ENCODE measurements around the gene KIF6. TPM values are rescaled to one million over a fixed set of nuclear protein-coding genes. Genes with fewer than 3 reads are reported as not detected.

The KIF6 gene
- total and polyA plus RNA-seq, 2 of the 8 experiments (the other 6 are each of a cell fraction or from before 2014, with no cell fraction given), result 0.53 to 0.65 TPM

DNA sequence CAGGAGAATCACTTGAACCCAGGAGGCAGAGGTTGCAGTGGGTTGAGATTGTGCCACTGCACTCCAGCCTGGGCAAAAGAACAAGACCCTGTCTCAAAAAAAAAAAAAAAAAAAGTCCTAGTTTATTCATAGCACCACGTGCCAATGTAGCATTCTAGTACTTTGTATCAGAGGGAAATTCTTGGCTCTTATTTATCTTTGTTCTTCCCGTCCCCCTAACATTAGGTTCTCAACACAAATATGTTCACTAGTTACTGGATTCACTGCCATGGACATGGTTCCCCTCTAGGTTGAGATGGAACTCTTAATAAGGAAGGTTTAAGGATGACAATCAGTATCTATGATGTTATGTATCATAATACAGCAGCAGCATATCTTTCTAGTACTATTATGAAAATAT lies 178.5 kb downstream of the KIF6 start:
- H3K4me3 ChIP-seq (ENCODE audit: extremely low read depth in 1 of 4, insufficient read depth in 2 of 4, low read depth in 3 of 4, low read length in 4 of 4), result no peak overlapping the region
- H3K79me2 ChIP-seq (ENCODE audit: control insufficient read depth in 1 of 2, insufficient read depth in 2 of 2, low read length in 2 of 2), result no peaks in the 10 kb centered on the region
- H2AFZ ChIP-seq (ENCODE audit: low read length), result no peak overlapping the region
- no peak overlapping the region for H3K56ac ChIP-seq (replicated peaks; ENCODE audit: insufficient read length, low read depth, low read length)
- H3K36me3 ChIP-seq (ENCODE audit: control insufficient read depth in 2 of 4, insufficient read depth in 4 of 4, low read length in 3 of 4), result no peaks in the 10 kb centered on the region
- H2BK12ac ChIP-seq (ENCODE audit: low read depth, low read length), result no peak overlapping the region
- FAIRE-seq (no peak), DNase-seq (ENCODE audit: low read depth in 1 of 2, low spot score in 2 of 2) (no peak)
- no peak overlapping the region for H4K8ac ChIP-seq (ENCODE audit: extremely low read depth, insufficient read depth, low read length)
- ChIA-PET CTCF (ENCODE audit: partially characterized antibody) (interaction anchor here (0.9 kb wide), 1 partner anchor 94 kb away, joined by 3 read pairs; no protein-coding TSS in a partner anchor), POLR2A (ENCODE audit: partially characterized antibody) (no interaction called here)
- H2BK20ac ChIP-seq (ENCODE audit: low read length), result no peak overlapping the region
- H3K4me2 ChIP-seq (ENCODE audit: insufficient read depth in 1 of 2, low read depth in 2 of 2, low read length in 2 of 2), result no peak overlapping the region
- H4K5ac ChIP-seq (ENCODE audit: insufficient read length, low read depth, low read length), result no peak overlapping the region
- no peaks in the 10 kb centered on the region for H3K23me2 ChIP-seq (ENCODE audit: low read depth, low read length)
- WGBS, 2 experiments (ENCODE audit: extremely low coverage in 1 of 2, insufficient coverage in 1 of 2, insufficient read length in 1 of 2, insufficient replicate concordance in 2 of 2, low coverage in 1 of 2, low lambda C conversion rate in 2 of 2, missing lambda C conversion rate in 1 of 2), result 91% methylated on average over 2 of the region's 2 CpGs; no CpG with 5 or more reads in 1 of the 2 experiments
- no peak overlapping the region for H3K18ac ChIP-seq (ENCODE audit: extremely low read depth, low read length)
- H3K9ac ChIP-seq (replicated peaks in 1 of 4; ENCODE audit: extremely low read depth in 1 of 4, low read depth in 3 of 4, low read length in 3 of 4), result no peak overlapping the region
- no peak overlapping the region for H2BK5ac ChIP-seq (ENCODE audit: low read depth, low read length)
- H2BK120ac ChIP-seq (replicated peaks; ENCODE audit: low read depth, low read length), result no peak overlapping the region
- H3K23ac ChIP-seq (ENCODE audit: insufficient read length), result no peak overlapping the region
- H4K20me1 ChIP-seq (replicated peaks in 1 of 2; ENCODE audit: control insufficient read depth in 1 of 2, insufficient read depth in 2 of 2, low read length in 2 of 2), result no peaks in the 10 kb centered on the region
- no peaks in the 10 kb centered on the region for H3K9me3 ChIP-seq (ENCODE audit: insufficient read depth in 2 of 2, low read depth in 1 of 2, low read length in 1 of 2)
- TF ChIP-seq JUN (IDR thresholded peaks at IDR 0.05; ENCODE audit: low read depth, low read length) (no peak), SIX5 (IDR thresholded peaks at IDR 0.05; ENCODE audit: low read depth, low read length) (no peak), KDM1A (IDR thresholded peaks at IDR 0.05; ENCODE audit: borderline replicate concordance, low read length) (no peak), FOSL1 (IDR thresholded peaks at IDR 0.05; ENCODE audit: insufficient read depth, low read depth, low read length) (no peak), BCL11A (IDR thresholded peaks at IDR 0.05; ENCODE audit: low read depth in 2 of 2, low read length in 2 of 2) (no peak), NANOG (IDR thresholded peaks at IDR 0.05; ENCODE audit: insufficient read depth, low read depth, low read length, poor library complexity, severe bottlenecking) (no peak), CBX5 (IDR thresholded peaks at IDR 0.05; ENCODE audit: low read depth, low read length) (no peak), ASH2L (IDR thresholded peaks at IDR 0.05; ENCODE audit: low read length) (no peak), TAF1 (IDR thresholded peaks at IDR 0.05; ENCODE audit: low read depth, low read length) (no peak)
- H4K91ac ChIP-seq (replicated peaks; ENCODE audit: insufficient read length, low read length), result no peak overlapping the region
- H3K4me1 ChIP-seq (replicated peaks in 1 of 4; ENCODE audit: control insufficient read depth in 3 of 4, insufficient read depth in 4 of 4, low read length in 3 of 4), result no peaks in the 10 kb centered on the region
- no peak overlapping the region for H3K27ac ChIP-seq (ENCODE audit: low read depth, low read length)
- H3K27me3 ChIP-seq (replicated peaks in 1 of 4; ENCODE audit: control insufficient read depth in 3 of 4, extremely low read depth in 1 of 4, insufficient read depth in 3 of 4, low read length in 3 of 4), result no peaks in the 10 kb centered on the region
- no peak overlapping the region for H3K4ac ChIP-seq (replicated peaks; ENCODE audit: insufficient read length, low read depth, low read length)
- H3K79me1 ChIP-seq (ENCODE audit: low read depth, low read length), result no peaks in the 10 kb centered on the region
- no peak overlapping the region for H2AK5ac ChIP-seq (ENCODE audit: low read depth, low read length)
- no peak overlapping the region for H3K14ac ChIP-seq (ENCODE audit: insufficient read length)
- H2BK15ac ChIP-seq (ENCODE audit: low read length), result no peak overlapping the region

Measured in H1 (cell line).